Activated CD4-positive, alpha-beta T cell treated with anti-CD3 and anti-CD28 coated beads, Interleukin-2, amount 50 U/mL, for 48 hours (primary cell): Measurements from ENCODE around the gene RFXAP.

Source experiments
- DNase-seq, 2 experiments: peaks; one replicate each; pipeline ENCODE4 v3.0.0-alpha.2; 2020

Gene RFXAP

GRCh38 chr13:36870050-36870692 is 51.1 kb downstream of the RFXAP start:
- DNase-seq = no peak

GRCh38 chr13:36872621-36873020 is 53.6 kb downstream of the RFXAP start:
- no peak for DNase-seq

- no peak for DNase-seq
Observed at GRCh38 chr13:36875431-36875830, 56.4 kb downstream of the RFXAP start.

- no peak for DNase-seq
Observed at GRCh38 chr13:36875961-36876360, 56.9 kb downstream of the RFXAP start.
